A673 (cell line): Measurements from ENCODE around the gene ANKRD49. TPM values are rescaled to one million over a fixed set of nuclear protein-coding genes. Genes with fewer than 3 reads are reported as not detected.

ENCODE experiments used
- BruUV-seq: library from RNA; stranded (reverse); fragments of 400-500 nt; replicated peaks from 2 replicates; lab custom pipeline; 2021; lab: Mats Ljungman, UMichigan
- CTCF ChIA-PET: fragments of 300-600 bp; sonication (Branson Sonifier 250); formaldehyde crosslinking; loops from one replicate; lab custom pipeline; 2022; ENCODE audit warnings: antibody characterized with exemption; lab: Charles Lee
- POLR2A ChIA-PET: fragments of 300-600 bp; sonication (Branson Sonifier 250); formaldehyde crosslinking; loops from one replicate; lab custom pipeline; 2022; ENCODE audit warnings: antibody characterized with exemption; ENCODE audit not compliant: low non-redundant PET; lab: Charles Lee
- DNase-seq: peaks from one replicate; pipeline ENCODE4 v3.0.0-alpha.2; 2015; ENCODE audit warnings: low spot score
- H3K27ac ChIP-seq: fragments of 200-600 bp; sonication (generic); 2 replicates; pipeline ENCODE4 v1.5.1; 2016; ENCODE audit warnings: mixed run types, low read depth, mild to moderate bottlenecking, mixed read lengths, antibody characterized with exemption, low read length; ENCODE audit not compliant: poor library complexity, severe bottlenecking
- H3K27me3 ChIP-seq: fragments of 200-600 bp; sonication (generic); replicated peaks from 2 replicates; pipeline ENCODE4 v1.6.1; 2017; ENCODE audit warnings: mixed run types, low read depth, mild to moderate bottlenecking, mixed read lengths, antibody characterized with exemption, low read length; ENCODE audit not compliant: insufficient read depth, poor library complexity
- H3K36me3 ChIP-seq: fragments of 200-600 bp; sonication (generic); 2 replicates; pipeline ENCODE4 v1.6.1; 2016; ENCODE audit warnings: mixed run types, mild to moderate bottlenecking, mixed read lengths, antibody characterized with exemption, low read length; ENCODE audit not compliant: insufficient read depth, poor library complexity, severe bottlenecking
- H3K4me1 ChIP-seq: fragments of 200-600 bp; sonication (generic); 2 replicates; pipeline ENCODE4 v1.6.1; 2017; ENCODE audit warnings: mixed run types, mild to moderate bottlenecking, mixed read lengths, antibody characterized with exemption, low read length; ENCODE audit not compliant: insufficient read depth, poor library complexity, severe bottlenecking
- H3K4me3 ChIP-seq: fragments of 200-600 bp; sonication (generic); 2 replicates; pipeline ENCODE4 v1.5.1; 2016; ENCODE audit warnings: low read depth, mixed run types, mild to moderate bottlenecking, mixed read lengths, low read length; ENCODE audit not compliant: poor library complexity, severe bottlenecking
- H3K9me3 ChIP-seq: fragments of 200-600 bp; sonication (generic); 2 replicates; pipeline ENCODE4 v1.6.1; 2016; ENCODE audit warnings: mixed run types, low read depth, mild to moderate bottlenecking, mixed read lengths, antibody characterized with exemption, low read length; ENCODE audit not compliant: poor library complexity, severe bottlenecking
- EZH2 ChIP-seq: fragments of 200-600 bp; sonication (generic); IDR thresholded peaks from 2 replicates; pipeline ENCODE4 v1.6.1; 2017; ENCODE audit warnings: borderline replicate concordance, low read depth, mild to moderate bottlenecking, mixed read lengths, antibody characterized with exemption, low read length; ENCODE audit not compliant: poor library complexity, severe bottlenecking
- intact Hi-C: fragments of 100-400 bp; cut with micrococcal nuclease; formaldehyde crosslinking; loops from one replicate; pipeline ENCODE4 v1.10.0; 2022; ENCODE audit not compliant: unreplicated experiment
- total RNA-seq: library from RNA; stranded (reverse); gene quantifications from 2 replicates; pipeline ENCODE4 v1.2.3, GENCODE V29; 2021
- TF ChIP-seq, protein P1 (sequence below): fragments of 300-800, 200-600 bp; sonication (generic); conservative IDR thresholded peaks from 2 replicates; pipeline ENCODE4 v1.5.1; 2017; ENCODE audit warnings: low read depth, mild to moderate bottlenecking, antibody characterized with exemption, low read length, moderate library complexity, mixed read lengths

Gene ANKRD49
- total RNA-seq, 1 experiment from 2014 or later: 15.5 TPM

GRCh38 chr11:94521684-94522083, 27.9 kb downstream of the ANKRD49 start:
- BruUV-seq: no TSS peak
- DNase-seq: peak; percentile 52
- ChIA-PET CTCF (interaction anchor here (0.8 kb wide), 1 partner anchor 59 kb away, joined by 8 read pairs; no protein-coding TSS in a partner anchor), POLR2A (interaction anchor here (0.6 kb wide), 1 partner anchor 182 kb away, joined by 15 read pairs; no protein-coding TSS in a partner anchor)
- no peaks in the 10 kb centered on the region for H3K9me3 ChIP-seq
- intact Hi-C loops: loop anchor here (2.0 kb wide), 1 partner anchor 75 kb away; no protein-coding TSS in a partner anchor
- H3K4me1 ChIP-seq: no peaks in the 10 kb centered on the region
- H3K4me3 ChIP-seq: no peak overlapping the region
- TF ChIP-seq EZH2: no peak
- TF ChIP-seq, protein P1, sequence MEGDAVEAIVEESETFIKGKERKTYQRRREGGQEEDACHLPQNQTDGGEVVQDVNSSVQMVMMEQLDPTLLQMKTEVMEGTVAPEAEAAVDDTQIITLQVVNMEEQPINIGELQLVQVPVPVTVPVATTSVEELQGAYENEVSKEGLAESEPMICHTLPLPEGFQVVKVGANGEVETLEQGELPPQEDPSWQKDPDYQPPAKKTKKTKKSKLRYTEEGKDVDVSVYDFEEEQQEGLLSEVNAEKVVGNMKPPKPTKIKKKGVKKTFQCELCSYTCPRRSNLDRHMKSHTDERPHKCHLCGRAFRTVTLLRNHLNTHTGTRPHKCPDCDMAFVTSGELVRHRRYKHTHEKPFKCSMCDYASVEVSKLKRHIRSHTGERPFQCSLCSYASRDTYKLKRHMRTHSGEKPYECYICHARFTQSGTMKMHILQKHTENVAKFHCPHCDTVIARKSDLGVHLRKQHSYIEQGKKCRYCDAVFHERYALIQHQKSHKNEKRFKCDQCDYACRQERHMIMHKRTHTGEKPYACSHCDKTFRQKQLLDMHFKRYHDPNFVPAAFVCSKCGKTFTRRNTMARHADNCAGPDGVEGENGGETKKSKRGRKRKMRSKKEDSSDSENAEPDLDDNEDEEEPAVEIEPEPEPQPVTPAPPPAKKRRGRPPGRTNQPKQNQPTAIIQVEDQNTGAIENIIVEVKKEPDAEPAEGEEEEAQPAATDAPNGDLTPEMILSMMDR: peak; percentile 70
- no peaks in the 10 kb centered on the region for H3K36me3 ChIP-seq
- no peaks in the 10 kb centered on the region for H3K27me3 ChIP-seq
- no peak overlapping the region for H3K27ac ChIP-seq

DNA sequence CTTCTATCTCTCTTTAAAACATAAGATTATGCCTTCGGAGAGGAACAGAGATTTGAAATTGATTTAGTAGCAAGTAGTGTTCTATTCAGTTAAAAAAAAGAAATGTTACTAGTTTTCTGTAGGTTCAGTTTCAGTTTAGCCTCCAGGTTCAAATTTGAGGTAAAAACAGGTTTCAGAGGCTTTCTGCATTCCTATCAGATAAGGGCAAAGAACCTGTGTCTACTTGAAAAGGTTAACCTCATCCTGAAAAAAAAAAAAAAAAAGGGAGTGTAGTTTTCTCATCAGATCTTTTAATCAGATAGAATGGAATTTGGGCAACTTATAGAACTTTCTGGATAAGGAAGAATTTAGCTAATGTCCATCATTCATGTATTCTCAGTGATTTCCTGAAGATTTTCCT, 30.6 kb downstream of the ANKRD49 start:
- H3K9me3 ChIP-seq: no peaks in the 10 kb centered on the region
- no TSS peak for BruUV-seq
- no peaks in the 10 kb centered on the region for H3K36me3 ChIP-seq
- intact Hi-C loops: no loop called here
- ChIA-PET CTCF (no interaction called here), POLR2A (no interaction called here)
- no peaks in the 10 kb centered on the region for H3K27me3 ChIP-seq
- no peak overlapping the region for H3K4me3 ChIP-seq
- DNase-seq: no peak
- H3K4me1 ChIP-seq: no peaks in the 10 kb centered on the region
- no peak overlapping the region for H3K27ac ChIP-seq
- TF ChIP-seq EZH2: no peak
- TF ChIP-seq, protein P1: no peak

DNA sequence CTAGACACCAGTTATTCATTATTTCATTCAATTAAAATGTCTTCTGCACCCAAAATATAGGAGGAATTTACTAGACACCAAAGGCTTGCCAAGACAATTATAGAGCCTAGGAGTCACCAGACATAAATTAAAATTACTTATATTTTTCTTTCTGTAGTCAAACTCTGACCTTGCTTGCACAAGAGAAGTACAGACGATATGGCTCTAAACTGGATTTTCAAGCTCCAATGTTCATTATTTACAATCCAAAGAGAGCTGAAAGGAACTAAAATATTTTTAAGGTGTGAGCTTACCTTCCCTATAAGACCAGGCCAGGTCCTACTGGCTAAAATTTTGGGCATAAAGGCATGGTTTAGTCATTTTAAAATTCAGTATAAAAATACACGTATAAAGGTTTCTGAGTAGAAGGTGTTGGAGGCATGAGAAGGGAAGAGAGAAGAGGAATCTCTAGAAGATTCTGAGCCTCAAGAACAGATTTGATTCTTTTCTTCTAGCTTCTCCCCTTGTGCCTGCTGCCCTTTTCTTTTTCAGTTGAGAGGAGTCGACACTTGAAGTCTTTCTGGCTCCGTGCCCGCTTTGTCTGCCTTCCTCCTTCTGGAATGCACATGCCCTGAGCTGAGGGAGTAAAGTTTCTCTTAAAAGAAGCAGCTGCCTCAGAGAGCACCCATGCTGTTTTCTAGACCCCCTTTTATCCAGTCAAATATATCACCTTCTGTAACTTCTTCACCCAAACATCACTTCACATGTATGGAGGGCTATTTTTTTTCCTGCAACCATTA, 32.0 kb downstream of the ANKRD49 start:
- Histone ChIP-seq H3K36me3 (no peaks in the 10 kb centered on the region), H3K4me3 (no peak overlapping the region), H3K27ac (no peak overlapping the region), H3K9me3 (no peaks in the 10 kb centered on the region), H3K4me1 (no peaks in the 10 kb centered on the region), H3K27me3 (no peaks in the 10 kb centered on the region)
- peak; percentile 82 for DNase-seq
- TF ChIP-seq EZH2: no peak
- TF ChIP-seq, protein P1: no peak
- ChIA-PET CTCF (no interaction called here), POLR2A (interaction anchor here (0.5 to 0.6 kb wide), 2 partner anchors 15 to 681 kb away, joined by 3 to 4 read pairs; no protein-coding TSS in a partner anchor)
- intact Hi-C loops: no loop called here
- no TSS peak for BruUV-seq
